Stimulated activated CD8-positive, alpha-beta memory T cell treated with anti-CD3 and anti-CD28 coated beads, Interleukin-4, amount 100 ng/mL, for 1 hour (primary cell): ENCODE data around the gene TMEM131.
"Not testable (repeated sequence)": the region's sequence is repeated elsewhere in the genome, so short reads cannot be mapped to it uniquely, and the experiment has no call there.

Experiments
- DNase-seq, 2 donors: peaks; one replicate each; pipeline ENCODE4 v3.0.0-alpha.2; 2020; ENCODE audit warnings: low read depth in 2 of 2, low spot score in 1 of 2

TMEM131 gene

GRCh38 chr2:97869722-97870346 lies 125.9 kb downstream of the TMEM131 start:
- no peak for DNase-seq

GRCh38 chr2:97868986-97869721 lies 126.6 kb downstream of the TMEM131 start:
- DNase-seq = no peak

GRCh38 chr2:97863829-97864228 lies 131.9 kb downstream of the TMEM131 start:
- no peak for DNase-seq

DNA sequence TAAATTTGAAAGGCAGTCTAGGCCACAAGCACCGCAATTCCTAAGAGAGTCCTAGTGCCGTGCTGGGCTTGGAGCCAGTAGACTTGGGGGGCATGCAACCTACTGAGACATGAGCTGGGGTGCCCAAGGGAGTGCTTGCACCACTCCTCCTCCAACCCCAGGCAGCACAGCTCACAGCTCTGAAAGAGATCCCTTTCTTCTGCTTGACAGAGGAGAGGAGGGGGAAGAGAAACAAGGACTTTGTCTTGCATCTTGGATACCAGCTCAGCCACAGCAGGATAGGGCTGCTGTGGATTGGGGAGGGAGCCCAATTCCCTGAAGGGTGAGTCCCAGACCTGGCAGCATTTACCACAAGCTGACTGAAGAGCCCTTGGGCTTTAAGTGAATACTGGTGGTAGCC lies 134.6 kb downstream of the TMEM131 start:
- no peak for DNase-seq

GRCh38 chr2:97858442-97858841 lies 137.3 kb downstream of the TMEM131 start:
- DNase-seq = no peak

DNA sequence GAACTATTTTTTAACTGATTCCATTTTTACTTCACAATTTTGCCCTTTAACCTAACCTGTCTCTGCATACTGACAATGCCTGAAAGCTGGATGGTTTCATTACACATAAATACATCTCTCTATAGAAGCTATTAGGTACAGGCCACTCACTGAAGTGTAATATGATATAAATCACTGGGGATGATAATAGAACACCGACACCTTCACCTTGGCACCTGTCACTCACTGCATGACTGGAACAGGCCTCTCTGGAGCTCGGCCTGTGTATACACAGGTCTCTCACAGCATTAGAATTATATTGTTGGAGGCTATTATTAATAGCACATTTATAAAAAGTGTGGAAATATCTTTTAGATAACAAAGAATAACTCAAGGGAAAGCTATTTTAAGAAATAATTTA lies 138.2 kb downstream of the TMEM131 start:
- DNase-seq = no peak

- DNase-seq = not testable (repeated sequence)
Measured at GRCh38 chr2:97853057-97853456, 142.7 kb downstream of the TMEM131 start.

- no peak for DNase-seq
Measured at GRCh38 chr2:97851172-97851571, 144.6 kb downstream of the TMEM131 start.

- DNase-seq = no peak
Measured at GRCh38 chr2:97849881-97850528, 145.7 kb downstream of the TMEM131 start.

GRCh38 chr2:97848306-97848705 lies 147.4 kb downstream of the TMEM131 start:
- DNase-seq = no peak

- not testable (repeated sequence) for DNase-seq
Measured at GRCh38 chr2:97846716-97847115, 149.0 kb downstream of the TMEM131 start.

DNA sequence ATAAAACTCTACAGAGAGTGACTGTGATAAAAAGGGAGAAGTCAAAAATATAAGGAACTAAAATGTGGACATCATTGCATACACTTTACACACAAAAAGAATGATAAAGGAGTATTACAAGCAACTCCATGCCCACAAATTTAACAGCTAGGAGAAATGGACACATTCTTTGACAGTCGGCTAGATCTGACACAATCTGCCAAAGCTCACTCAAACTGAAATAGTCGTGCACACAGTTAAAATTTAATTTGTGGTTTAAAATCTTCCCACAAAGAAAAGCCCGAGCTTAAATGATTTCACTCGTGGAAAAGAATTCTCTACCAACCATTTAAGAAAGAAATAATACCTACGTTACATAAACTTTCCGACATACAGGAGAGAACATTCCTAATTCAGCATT lies 149.9 kb downstream of the TMEM131 start:
- DNase-seq = no peak

GRCh38 chr2:97845133-97845532 lies 150.6 kb downstream of the TMEM131 start:
- no peak for DNase-seq

DNA sequence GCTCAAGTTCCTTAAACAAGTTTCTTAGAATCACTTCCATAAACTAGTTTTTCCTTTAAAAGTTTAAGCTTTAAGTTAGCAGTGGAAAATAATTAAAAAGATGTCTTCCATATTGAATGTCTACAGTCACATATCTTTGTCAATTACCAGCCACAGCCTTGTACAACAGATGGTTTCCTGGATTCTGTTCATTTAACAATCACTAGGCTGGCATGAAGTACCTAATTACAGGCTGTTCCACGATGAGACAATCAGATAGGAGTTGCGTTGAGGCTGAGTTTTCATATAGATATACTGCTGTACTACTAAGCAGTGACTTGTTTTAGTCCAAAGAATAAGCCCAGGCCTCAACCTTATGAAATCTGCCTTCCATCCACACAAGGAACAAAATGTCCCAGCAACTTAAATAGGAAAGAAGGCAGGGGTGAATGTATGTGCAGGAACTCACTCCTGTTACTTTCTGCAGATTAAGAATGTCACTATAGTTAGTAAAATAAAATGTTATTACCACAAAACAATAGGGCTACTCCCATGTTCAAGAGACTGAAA lies 151.4 kb downstream of the TMEM131 start:
- no peak for DNase-seq

DNA sequence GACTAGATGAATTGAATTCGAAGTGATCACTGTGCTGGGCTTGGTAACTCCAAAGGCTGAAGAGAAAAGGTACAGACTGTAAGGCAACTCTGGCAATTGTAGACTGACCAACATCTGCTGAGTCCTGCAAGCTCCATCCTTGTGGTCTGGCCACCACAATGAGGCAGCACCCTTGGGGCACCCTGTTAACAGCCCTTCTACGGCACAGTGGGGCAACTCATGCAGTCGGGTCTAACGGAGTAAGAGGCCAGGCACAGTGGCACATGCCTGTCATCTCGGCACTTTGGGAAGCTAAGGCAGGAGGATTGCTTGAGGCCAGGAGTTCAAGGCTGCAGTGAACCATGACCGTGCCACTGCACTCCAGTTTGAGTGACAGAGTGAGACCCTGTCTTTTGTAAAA lies 155.6 kb downstream of the TMEM131 start:
- no peak for DNase-seq

DNA sequence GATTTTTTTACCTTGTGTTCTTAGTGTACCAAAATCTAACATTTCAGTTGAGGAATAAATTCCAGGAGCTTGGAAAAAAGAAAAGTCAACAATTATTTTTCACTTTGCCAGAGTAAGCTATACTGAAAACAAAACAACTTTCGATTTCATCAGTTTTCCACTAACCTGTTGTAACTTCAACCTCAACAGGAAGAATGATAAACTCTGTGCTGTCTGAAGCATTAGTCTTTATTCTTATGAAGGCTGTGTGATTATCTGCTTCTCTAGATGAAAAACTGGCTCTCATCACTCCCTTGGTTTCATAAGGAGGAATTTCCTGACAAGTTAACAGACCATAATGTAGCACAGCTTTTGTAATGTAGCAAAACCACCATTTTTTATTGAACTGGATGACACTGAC lies 161.1 kb downstream of the TMEM131 start:
- no peak for DNase-seq

DNA sequence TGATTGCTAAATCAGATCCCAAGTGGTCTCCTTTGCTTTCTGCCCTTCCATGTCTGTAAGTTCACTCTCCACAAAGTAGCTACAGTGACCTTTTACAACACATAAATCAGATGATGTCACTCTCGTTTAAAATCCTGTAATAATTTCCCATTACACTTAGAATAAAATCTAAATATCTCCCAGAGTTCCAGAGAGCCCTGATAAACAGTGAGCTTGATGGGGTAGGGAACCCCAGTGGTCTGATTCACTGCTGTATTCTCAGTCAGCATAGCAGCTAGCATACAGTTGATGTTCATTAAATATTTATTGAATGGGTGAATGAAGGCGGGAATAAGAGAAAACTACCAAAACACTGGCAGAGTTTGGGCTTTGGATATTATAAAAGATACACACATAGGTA lies 164.6 kb downstream of the TMEM131 start:
- DNase-seq = no peak

DNA sequence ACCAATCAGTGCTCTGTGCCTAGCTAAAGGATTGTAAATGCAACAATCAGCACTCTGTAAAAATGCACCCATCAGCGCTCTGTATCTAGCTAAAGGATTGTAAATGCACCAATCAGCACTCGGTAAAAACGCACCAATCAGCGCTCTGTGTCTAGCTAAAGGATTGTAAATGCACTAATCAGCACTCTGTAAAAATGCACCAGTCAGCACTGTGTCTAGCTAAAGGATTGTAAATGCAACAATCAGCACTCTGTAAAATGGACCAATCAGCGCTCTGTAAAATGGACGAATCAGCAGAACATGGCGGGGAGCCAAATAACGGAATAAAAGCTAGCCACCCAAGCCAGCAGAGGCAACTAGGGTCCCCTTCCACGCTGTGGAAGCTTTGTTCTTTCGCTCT lies 166.5 kb downstream of the TMEM131 start:
- DNase-seq = not testable (repeated sequence)

DNA sequence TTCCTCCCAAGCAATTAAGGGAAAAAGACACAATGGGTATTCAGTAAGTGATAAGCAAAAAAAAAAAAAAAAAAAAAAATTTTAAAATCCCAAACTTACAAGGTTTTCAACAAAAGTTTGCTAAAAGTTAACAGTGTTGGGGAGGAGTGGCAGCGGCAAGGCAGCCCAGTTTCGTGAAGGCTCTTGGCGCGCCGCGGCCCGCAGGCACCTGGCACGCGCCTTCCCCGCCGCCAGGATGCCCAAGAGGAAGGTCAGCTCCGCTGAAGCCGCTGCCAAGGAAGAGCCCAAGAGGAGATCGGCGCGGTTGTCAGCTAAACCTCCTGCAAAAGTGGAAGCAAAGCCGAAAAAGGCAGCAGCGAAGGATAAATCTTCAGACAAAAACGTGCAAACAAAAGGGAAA lies 168.7 kb downstream of the TMEM131 start:
- not testable (repeated sequence) for DNase-seq

DNA sequence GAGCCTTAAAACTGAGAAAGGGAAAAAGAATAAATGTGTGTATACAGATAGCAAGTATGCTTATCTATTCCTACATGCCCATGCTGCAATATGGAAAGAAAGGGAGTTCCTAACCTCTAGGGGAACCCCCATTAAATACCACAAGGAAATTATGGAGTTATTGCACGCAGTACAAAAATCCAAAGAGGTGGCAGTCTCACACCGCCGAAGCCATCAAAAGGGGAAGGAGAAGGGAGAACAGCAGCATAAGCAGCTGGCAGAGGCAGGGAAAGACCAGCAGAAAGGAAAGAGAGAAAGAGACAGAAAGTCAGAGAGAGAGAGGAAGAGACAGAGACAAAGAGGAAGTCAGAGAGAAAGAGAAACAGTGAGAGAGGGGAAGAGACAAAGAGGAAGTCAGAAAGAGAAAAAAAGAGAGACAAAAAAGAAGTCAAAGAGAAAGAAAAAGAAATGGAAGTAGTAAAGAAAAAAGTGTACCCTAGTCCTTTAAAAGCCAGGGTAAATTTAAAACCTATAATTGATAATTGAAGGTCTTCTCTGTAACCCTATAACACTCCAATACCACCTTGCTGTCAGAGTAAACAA lies 169.4 kb downstream of the TMEM131 start:
- not testable (repeated sequence) for DNase-seq

DNA sequence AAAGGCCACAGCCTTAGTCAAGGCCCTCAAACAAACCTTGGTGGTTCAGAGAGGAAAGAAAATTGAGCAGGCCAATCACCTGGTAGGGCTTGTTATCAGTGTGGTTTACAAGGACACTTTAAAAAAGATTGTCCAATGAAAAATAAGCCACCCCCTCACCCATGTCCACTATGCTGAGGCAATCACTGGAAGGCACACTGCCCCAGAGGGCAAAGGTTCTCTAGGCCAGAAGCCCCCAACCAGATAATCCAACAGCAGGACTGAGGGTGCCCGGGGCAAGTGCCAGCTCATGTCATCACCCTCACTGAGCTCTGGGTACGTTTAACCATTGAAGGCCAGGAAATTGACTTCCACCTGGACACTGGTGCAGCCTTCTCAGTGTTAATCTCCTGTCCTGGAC lies 171.7 kb downstream of the TMEM131 start:
- DNase-seq = not testable (repeated sequence)

GRCh38 chr2:97821862-97822261 lies 173.9 kb downstream of the TMEM131 start:
- not testable (repeated sequence) for DNase-seq
